CD14-positive monocyte (primary cell): Measurements from ENCODE around the gene MUCL1. TPM values are rescaled to one million over a fixed set of nuclear protein-coding genes. Genes with fewer than 3 reads are reported as not detected.
"Not testable (repeated sequence)": the region's sequence is repeated elsewhere in the genome, so short reads cannot be mapped to it uniquely, and the experiment has no call there.

Experiments
- DNase-seq, 3 donors: peaks; one replicate each; pipeline ENCODE4 v3.0.0-alpha.2; 2011 to 2022
- H2AFZ ChIP-seq: 2 replicates; pipeline ENCODE4 v1.6.0; 2012; ENCODE audit warnings: mild to moderate bottlenecking, low read depth, low read length, inconsistent platforms; ENCODE audit not compliant: insufficient read depth, poor library complexity, severe bottlenecking
- H3K27ac ChIP-seq, 2 donors: 1 replicate in 1 of 2; 2 replicates in 1 of 2; pipeline ENCODE4 v1.5.1; 2012 to 2013; ENCODE audit warnings: low read length in 2 of 2, control low read depth in 1 of 2, inconsistent platforms in 1 of 2, low read depth in 1 of 2, mild to moderate bottlenecking in 1 of 2
- H3K27me3 ChIP-seq, 2 donors: one replicate each; pipeline versions ENCODE4 v1.6.0 to v1.6.1; 2011 to 2013; ENCODE audit warnings: low read length in 2 of 2; ENCODE audit not compliant: control insufficient read depth in 2 of 2, insufficient read depth in 2 of 2
- H3K36me3 ChIP-seq, 2 donors: replicated peaks in 1 of 2; 1 replicate in 1 of 2; 2 replicates in 1 of 2; pipeline versions ENCODE4 v1.5.1 to v1.6.1; 2012 to 2013; ENCODE audit warnings: low read length in 2 of 2, control low read depth in 1 of 2, inconsistent platforms in 1 of 2, mild to moderate bottlenecking in 1 of 2; ENCODE audit not compliant: insufficient read depth in 2 of 2, control insufficient read depth in 1 of 2
- H3K4me1 ChIP-seq, 2 donors: 1 replicate in 1 of 2; 2 replicates in 1 of 2; pipeline versions ENCODE4 v1.5.1 to v1.6.1; 2012 to 2013; ENCODE audit warnings: low read length in 2 of 2, control low read depth in 1 of 2, inconsistent platforms in 1 of 2, mild to moderate bottlenecking in 1 of 2, moderate library complexity in 1 of 2; ENCODE audit not compliant: insufficient read depth in 2 of 2, control insufficient read depth in 1 of 2
- H3K4me2 ChIP-seq: replicated peaks from 2 replicates; pipeline ENCODE3; 2012; ENCODE audit warnings: low read length, moderate library complexity, mild to moderate bottlenecking; ENCODE audit not compliant: poor library complexity, severe bottlenecking; ENCODE audit errors: extremely low read depth
- H3K4me3 ChIP-seq, 3 experiments: fragments of 200-600 bp in 1 of 3; sonication (generic) in 1 of 3; replicated peaks in 1 of 3; 1 replicate in 2 of 3; 2 replicates in 1 of 3; pipeline ENCODE4 v1.5.1; 2011 to 2013; ENCODE audit warnings: low read length in 3 of 3, mild to moderate bottlenecking in 3 of 3, control low read depth in 2 of 3, low read depth in 2 of 3, inconsistent platforms in 1 of 3, moderate library complexity in 1 of 3
- H3K79me2 ChIP-seq: 2 replicates; pipeline ENCODE4 v1.6.0; 2012; ENCODE audit warnings: mild to moderate bottlenecking, control low read depth, inconsistent platforms, low read length, moderate library complexity; ENCODE audit not compliant: insufficient read depth
- H3K9ac ChIP-seq: 2 replicates; pipeline ENCODE4 v1.6.0; 2017; ENCODE audit warnings: low read length, mild to moderate bottlenecking; ENCODE audit not compliant: insufficient read depth, poor library complexity, severe bottlenecking
- H3K9me3 ChIP-seq, 2 donors: replicated peaks in 1 of 2; 1 replicate in 1 of 2; 2 replicates in 1 of 2; pipeline versions ENCODE4 v1.5.1 to v1.6.1; 2012 to 2013; ENCODE audit warnings: low read length in 2 of 2, control low read depth in 1 of 2; ENCODE audit not compliant: control insufficient read depth in 1 of 2, insufficient read depth in 1 of 2
- H4K20me1 ChIP-seq: 2 replicates; pipeline ENCODE4 v1.6.0; 2012; ENCODE audit warnings: mild to moderate bottlenecking, low read length, control low read depth, moderate library complexity; ENCODE audit not compliant: insufficient read depth
- H3K27ac Mint-ChIP-seq, 7 donors: one replicate each; pipeline ENCODE4 v1.8.0; 2020; ENCODE audit warnings: mild to moderate bottlenecking in 7 of 7, mixed read lengths in 7 of 7, moderate library complexity in 6 of 7, inconsistent platforms in 2 of 7
- H3K27me3 Mint-ChIP-seq, 3 donors: one replicate each; pipeline ENCODE4 v1.8.0; 2021 to 2022; ENCODE audit warnings: low read depth in 3 of 3, mild to moderate bottlenecking in 3 of 3, mixed read lengths in 3 of 3, moderate library complexity in 3 of 3, inconsistent platforms in 1 of 3
- H3K36me3 Mint-ChIP-seq, 2 donors: one replicate each; pipeline ENCODE4 v1.8.0; 2020; ENCODE audit warnings: mixed read lengths in 2 of 2, inconsistent platforms in 1 of 2, mild to moderate bottlenecking in 1 of 2
- H3K4me1 Mint-ChIP-seq: one replicate; pipeline ENCODE4 v1.8.0; 2020; ENCODE audit warnings: mild to moderate bottlenecking, mixed read lengths
- H3K4me3 Mint-ChIP-seq, 2 donors: one replicate each; pipeline ENCODE4 v1.8.0; 2020; ENCODE audit warnings: mild to moderate bottlenecking in 2 of 2, mixed read lengths in 2 of 2, moderate library complexity in 1 of 2
- H3K9me3 Mint-ChIP-seq, 7 donors: one replicate each; pipeline ENCODE4 v1.8.0; 2020 to 2022; ENCODE audit warnings: mixed read lengths in 7 of 7, mild to moderate bottlenecking in 6 of 7, moderate library complexity in 6 of 7, inconsistent platforms in 2 of 7
- WGBS: methylation state at CpG from one replicate; pipeline ENCODE4 v1.1.5; 2013; ENCODE audit warnings: missing lambda C conversion rate; ENCODE audit not compliant: insufficient coverage; 5-methylcytosine and 5-hydroxymethylcytosine counted together
- intact Hi-C, 2 donors: fragments of 100-400 bp; cut with micrococcal nuclease; formaldehyde crosslinking; loops; one replicate each; pipeline versions ENCODE4 v1.15.0 to v1.15.1; 2023
- polyA plus RNA-seq, 3 donors: library from polyadenylated mRNA; depleted of rRNA in 1 of 3; unstranded in 2 of 3; stranded (reverse) in 1 of 3; fragments of 300-500 nt in 2 of 3; fragments of >200 nt in 1 of 3; fragmentation: Illumina TruSeq in 2 of 3; gene quantifications; 1 replicate in 2 of 3; 2 replicates in 1 of 3; pipeline ENCODE4 v1.2.3, GENCODE V29; 2012 to 2021
- TF ChIP-seq, protein P1 (sequence below): fragments of 200-600 bp; IDR thresholded peaks from one replicate; pipeline ENCODE4 v1.8.0; 2022; ENCODE audit warnings: antibody characterized with exemption, mild to moderate bottlenecking

Gene MUCL1
- polyA plus RNA-seq, 3 donors: not detected

DNA sequence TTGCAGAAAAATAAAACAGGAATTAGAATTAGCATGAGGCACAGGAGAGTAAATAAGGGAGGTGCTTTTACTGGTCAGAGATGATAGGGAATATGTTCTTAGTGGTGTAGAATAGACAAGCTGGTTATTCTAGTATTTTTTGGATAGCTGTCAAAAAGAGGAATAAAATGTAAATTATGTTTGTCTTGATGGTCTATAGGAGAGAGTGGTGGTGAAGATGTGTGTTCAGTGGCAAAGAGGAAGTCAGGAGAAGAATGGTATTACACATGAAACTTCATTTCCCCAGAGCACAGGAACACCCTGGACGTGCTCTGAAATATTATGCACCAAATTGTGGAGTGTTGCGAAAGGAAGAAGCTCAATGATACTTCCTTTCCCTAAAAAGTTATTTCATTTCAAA is 27.8 kb downstream of the MUCL1 start:
- H4K20me1 ChIP-seq: no peaks in the 10 kb centered on the region
- no CpG with 5 or more reads among the region's 2 CpGs for WGBS
- H3K79me2 ChIP-seq: no peaks in the 10 kb centered on the region
- no peaks in the 10 kb centered on the region for H3K9me3 ChIP-seq
- H3K4me3 ChIP-seq: peak overlapping the region in 1 of 3 experiments; percentile 16
- Mint-ChIP-seq H3K27ac (peak overlapping the region; percentile 14 to 84 (median 59)), H3K4me3 (peak overlapping the region in 1 of 2 donors; percentile 40), H3K9me3 (peaks cover 0 to 14% (median 5%) of the 10 kb centered on the region in 7 donors), H3K4me1 (peaks cover 31% of the 10 kb centered on the region), H3K36me3 (peaks cover 0 to 1% of the 10 kb centered on the region in 2 donors), H3K27me3 (peaks cover 0 to 2% (median 0%) of the 10 kb centered on the region in 3 donors)
- TF ChIP-seq, protein P1, sequence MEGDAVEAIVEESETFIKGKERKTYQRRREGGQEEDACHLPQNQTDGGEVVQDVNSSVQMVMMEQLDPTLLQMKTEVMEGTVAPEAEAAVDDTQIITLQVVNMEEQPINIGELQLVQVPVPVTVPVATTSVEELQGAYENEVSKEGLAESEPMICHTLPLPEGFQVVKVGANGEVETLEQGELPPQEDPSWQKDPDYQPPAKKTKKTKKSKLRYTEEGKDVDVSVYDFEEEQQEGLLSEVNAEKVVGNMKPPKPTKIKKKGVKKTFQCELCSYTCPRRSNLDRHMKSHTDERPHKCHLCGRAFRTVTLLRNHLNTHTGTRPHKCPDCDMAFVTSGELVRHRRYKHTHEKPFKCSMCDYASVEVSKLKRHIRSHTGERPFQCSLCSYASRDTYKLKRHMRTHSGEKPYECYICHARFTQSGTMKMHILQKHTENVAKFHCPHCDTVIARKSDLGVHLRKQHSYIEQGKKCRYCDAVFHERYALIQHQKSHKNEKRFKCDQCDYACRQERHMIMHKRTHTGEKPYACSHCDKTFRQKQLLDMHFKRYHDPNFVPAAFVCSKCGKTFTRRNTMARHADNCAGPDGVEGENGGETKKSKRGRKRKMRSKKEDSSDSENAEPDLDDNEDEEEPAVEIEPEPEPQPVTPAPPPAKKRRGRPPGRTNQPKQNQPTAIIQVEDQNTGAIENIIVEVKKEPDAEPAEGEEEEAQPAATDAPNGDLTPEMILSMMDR: peak; percentile 10
- peaks cover 23 to 27% of the 10 kb centered on the region in 2 donors for H3K4me1 ChIP-seq
- H3K9ac ChIP-seq: no peak overlapping the region
- no peaks in the 10 kb centered on the region for H3K27me3 ChIP-seq
- H3K4me2 ChIP-seq: peak overlapping the region; percentile 36
- DNase-seq: peak; percentile 68 to 82 (median 79)
- no peak overlapping the region for H2AFZ ChIP-seq
- H3K27ac ChIP-seq: no peak overlapping the region
- H3K36me3 ChIP-seq: no peaks in the 10 kb centered on the region
- intact Hi-C loops: no loop called here

DNA sequence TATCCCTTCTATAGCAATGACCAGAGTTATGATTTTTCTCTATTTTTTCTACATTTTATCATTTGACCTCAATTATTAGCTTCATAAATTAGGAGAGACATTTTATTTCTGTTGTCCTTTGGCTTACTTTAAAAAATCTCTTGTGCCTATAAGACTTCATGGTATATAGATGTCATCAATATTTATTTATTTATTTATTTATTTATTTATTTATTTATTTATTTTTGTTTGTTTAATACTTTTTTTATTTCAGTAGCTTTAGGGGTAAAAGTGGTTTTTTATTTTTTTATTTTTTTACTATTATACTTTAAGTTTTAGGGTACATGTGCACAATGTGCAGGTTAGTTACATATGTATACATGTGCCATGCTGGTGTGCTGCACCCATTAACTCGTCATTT is 28.3 kb downstream of the MUCL1 start:
- no CpG with 5 or more reads among the region's 1 CpG for WGBS
- Mint-ChIP-seq H3K9me3 (peaks cover 0 to 14% (median 5%) of the 10 kb centered on the region in 7 donors), H3K27ac (peak overlapping the region in 6 of 7 donors; percentile 14 to 84 (median 62)), H3K4me1 (peaks cover 31% of the 10 kb centered on the region)
- H3K27me3 Mint-ChIP-seq, H3K9me3 ChIP-seq, H2AFZ ChIP-seq, DNase-seq, H3K36me3 ChIP-seq, H3K27me3 ChIP-seq, intact Hi-C loops, H3K4me3 Mint-ChIP-seq, H3K9ac ChIP-seq, H3K36me3 Mint-ChIP-seq, H3K79me2 ChIP-seq, H4K20me1 ChIP-seq, H3K27ac ChIP-seq: not testable (repeated sequence)
- peak overlapping the region in 1 of 3 experiments; percentile 16 for H3K4me3 ChIP-seq
- H3K4me2 ChIP-seq: peak overlapping the region; percentile 34
- H3K4me1 ChIP-seq: peaks cover 23 to 27% of the 10 kb centered on the region in 2 donors

DNA sequence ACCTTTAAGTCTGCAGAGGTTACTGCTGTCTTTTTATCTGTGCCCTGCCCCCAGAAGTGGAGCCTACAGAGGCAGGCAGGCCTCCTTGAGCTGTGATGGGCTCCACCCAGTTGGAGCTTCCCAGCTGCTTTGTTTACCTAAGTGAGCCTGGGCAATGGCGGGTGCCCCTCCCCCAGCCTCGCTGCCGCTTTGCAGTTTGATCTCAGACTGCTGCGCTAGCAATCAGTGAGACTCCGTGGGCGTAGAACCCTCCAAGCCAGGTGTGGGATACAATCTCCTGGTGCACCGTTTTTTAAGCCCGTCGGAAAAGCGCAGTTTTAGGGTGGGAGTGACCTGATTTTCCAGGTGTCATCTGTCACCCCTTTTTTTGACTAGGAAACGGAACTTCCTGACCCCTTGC is 34.1 kb downstream of the MUCL1 start:
- H4K20me1 ChIP-seq, H3K79me2 ChIP-seq, H3K4me3 Mint-ChIP-seq, H3K4me1 Mint-ChIP-seq, H3K36me3 Mint-ChIP-seq, H3K27me3 Mint-ChIP-seq, H3K4me2 ChIP-seq, H3K27me3 ChIP-seq, H3K9ac ChIP-seq, H3K4me1 ChIP-seq, H3K9me3 ChIP-seq, H2AFZ ChIP-seq, intact Hi-C loops, H3K36me3 ChIP-seq, DNase-seq, H3K4me3 ChIP-seq, H3K27ac ChIP-seq: not testable (repeated sequence)
- peak overlapping the region in 1 of 7 donors; percentile 64 for H3K27ac Mint-ChIP-seq
- H3K9me3 Mint-ChIP-seq: peaks cover 0 to 19% (median 3%) of the 10 kb centered on the region in 7 donors
- 95% methylated on average over 10 of the region's 11 CpGs for WGBS
